Renal cortical epithelial cell (primary cell): ENCODE measurements around the gene PAX5. TPM values are rescaled to one million over a fixed set of nuclear protein-coding genes. Genes with fewer than 3 reads are reported as not detected.
"Not testable (repeated sequence)": the region's sequence is repeated elsewhere in the genome, so short reads cannot be mapped to it uniquely, and the experiment has no call there.

Experiments used
- DNase-seq: peaks from one replicate; pipeline ENCODE4 v3.0.0-alpha.2; 2011; ENCODE audit warnings: low read depth
- total RNA-seq: library from RNA; depleted of rRNA; stranded (reverse); fragments of >200 nt; gene quantifications from 2 replicates; pipeline ENCODE4 v1.2.3, GENCODE V29; 2014

Gene PAX5
- not detected in 2 replicates for total RNA-seq

DNA sequence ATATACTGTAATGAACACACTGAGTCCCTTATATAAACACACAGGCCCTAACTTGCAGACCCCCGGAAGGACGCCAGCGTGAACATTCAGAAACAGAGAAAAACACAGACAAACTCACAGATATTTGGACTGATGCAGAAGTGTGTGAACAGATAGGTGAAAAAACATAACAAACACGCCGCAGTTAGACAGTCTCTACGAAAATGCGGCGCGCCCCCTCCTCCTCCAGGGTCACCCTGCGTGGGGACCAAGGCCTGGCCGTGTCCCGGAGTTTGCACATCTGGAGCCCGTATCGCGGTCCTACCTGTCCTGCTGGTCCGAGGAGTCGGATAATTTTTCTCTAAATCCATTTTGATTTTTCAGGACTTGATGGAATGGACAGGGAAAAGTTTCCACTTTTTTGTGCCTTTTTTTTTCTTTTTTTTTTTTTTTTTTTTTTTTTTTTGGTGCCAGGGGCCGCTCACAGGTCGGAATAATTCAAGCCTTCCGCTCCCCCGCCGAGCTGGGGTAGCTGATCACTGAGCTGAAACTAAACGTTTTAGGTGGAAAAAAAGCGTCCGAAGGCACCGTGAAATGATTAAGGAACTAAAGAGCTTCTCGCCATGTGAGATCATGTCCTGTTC lies at the start of gene PAX5:
TSS of gene PAX5 (minus strand) at position 587 of the 623 bp plus-strand sequence. CDS start at position 350, 237 bp downstream.
- no peak for DNase-seq

DNA sequence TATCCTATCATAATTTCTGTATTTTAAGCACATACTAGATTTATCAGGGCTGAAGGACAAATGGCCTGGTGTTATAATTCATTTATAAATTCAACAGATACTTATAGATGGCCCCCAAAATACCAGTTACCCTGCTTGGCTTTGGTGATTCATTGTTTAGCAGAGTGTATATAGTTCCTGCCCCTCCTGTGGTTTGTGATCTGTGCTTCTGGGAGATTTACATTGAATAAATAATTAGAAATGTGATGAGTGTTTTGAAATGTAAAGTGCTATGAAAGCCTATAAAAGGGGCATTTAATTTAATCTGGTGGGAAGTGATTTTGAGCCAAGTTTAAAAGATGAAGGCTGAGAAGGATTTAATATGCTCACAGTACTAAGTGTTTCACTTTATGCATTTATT lies 49.6 kb upstream of the PAX5 start:
- no peak for DNase-seq

GRCh38 chr9:37082214-37082765 lies 48.2 kb upstream of the PAX5 start:
- DNase-seq, result no peak

DNA sequence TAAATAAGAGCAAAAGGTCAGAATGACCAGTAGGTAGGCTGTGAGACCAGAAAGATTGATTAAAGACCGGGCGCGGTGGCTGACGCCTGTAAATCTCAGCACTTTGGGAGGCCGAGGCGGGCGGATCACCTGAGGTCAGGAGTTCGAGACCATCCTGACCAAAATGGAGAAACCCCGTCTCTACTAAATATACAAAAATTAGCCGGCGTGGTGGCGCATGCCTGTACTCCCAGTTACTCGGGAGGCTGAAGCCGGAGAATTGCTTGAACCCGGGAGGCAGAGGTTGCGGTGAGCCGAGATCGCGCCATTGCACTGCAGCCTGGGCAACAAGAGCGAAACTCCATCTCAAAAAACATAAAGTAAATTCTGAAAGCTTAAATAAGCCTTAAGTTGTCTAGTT lies 47.4 kb upstream of the PAX5 start:
- DNase-seq, result not testable (repeated sequence)

DNA sequence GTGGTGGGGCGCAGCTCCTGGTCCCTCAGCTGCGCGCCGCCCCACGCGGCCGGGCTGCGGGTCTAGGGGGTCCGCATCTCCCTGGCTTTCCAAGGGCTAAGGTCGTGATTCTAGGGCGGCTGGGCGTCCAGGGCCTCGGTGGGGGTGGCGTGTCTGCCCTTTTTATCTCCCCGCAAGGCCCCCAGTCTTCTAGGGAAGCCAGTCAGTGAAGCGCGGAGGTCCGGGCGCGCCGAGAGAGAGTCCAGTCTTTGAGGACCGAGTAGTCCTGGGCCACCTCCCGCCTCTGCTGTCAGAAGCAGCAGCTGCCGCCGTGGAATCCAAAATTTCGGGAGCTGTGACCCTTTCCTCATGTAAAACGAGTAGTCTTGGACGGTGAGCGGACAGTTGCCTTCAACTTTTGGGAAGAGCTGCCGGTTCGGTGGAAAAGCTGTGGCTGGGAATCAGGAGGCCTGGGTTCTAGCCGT lies 46.1 kb upstream of the PAX5 start:
- not testable (repeated sequence) for DNase-seq

GRCh38 chr9:37079370-37080164 lies 45.5 kb upstream of the PAX5 start:
- DNase-seq, result peak; percentile 87

GRCh38 chr9:37074790-37075189 lies 40.7 kb upstream of the PAX5 start:
- not testable (repeated sequence) for DNase-seq

- no peak for DNase-seq
Measured at GRCh38 chr9:37066139-37066725, 32.2 kb upstream of the PAX5 start.

GRCh38 chr9:37062336-37062735 lies 28.3 kb upstream of the PAX5 start:
- DNase-seq, result no peak

DNA sequence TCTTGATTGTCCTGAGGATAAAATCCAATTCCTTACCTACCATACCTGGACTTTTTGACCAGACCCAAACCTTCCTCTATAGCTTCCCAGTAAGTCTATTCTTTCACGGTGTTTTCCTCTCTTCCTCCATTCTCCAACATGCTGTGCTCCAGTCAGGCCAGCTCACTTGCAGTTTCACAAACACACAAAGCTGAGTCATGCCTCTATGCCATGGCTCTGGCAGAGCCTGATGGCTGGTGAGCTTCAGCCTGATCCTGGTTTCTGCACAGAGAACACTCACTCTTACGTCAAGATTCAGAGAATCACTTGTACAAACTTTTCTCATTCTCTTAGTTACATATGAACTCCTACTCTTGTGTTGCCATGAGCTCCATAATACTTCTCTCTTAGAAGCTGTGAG lies 27.7 kb upstream of the PAX5 start:
- peak; percentile 68 for DNase-seq

DNA sequence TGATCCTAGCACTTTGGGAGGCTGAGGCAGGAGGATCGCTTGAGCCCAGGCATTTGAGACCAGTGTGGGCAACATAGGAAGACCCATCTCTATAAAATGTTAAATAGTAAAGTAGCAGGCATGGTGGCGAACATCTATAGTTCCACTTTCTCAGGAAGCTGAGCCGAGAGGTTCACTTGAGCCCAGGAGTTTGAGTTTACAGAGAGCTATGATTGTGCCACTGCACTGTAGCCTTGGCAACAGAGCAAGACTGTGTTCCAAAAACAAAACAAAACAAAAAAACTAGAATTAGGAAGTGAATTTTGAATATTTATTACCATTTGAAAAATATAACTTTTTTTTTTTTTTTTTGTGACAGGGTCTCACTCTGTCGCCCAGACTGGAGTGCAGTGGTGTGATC lies 26.8 kb upstream of the PAX5 start:
- no peak for DNase-seq

GRCh38 chr9:37056046-37056920 lies 22.2 kb upstream of the PAX5 start:
- no peak for DNase-seq

- not testable (repeated sequence) for DNase-seq
Measured at GRCh38 chr9:37054363-37054720, 20.3 kb upstream of the PAX5 start.

- DNase-seq, result no peak
Measured at GRCh38 chr9:37053684-37054362, 19.8 kb upstream of the PAX5 start.

DNA sequence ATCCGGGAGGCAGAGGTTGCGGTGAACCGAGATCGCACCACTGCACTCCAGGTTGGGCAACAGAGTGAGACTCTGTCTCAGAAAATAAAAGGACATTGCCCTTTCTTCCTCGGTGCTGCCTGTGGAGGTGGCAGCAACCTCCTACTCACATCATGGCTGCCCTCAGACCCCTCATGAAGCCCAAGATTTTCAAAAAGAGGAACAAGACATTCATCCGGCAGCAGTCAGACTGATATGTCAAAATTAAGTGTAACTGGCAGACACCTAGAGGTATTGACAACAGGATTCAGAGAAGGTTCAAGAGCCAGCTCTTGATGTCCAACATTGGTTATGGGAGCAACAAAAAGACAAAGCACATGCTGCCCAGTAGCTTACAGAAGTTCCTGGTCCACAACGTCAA lies 12.6 kb upstream of the PAX5 start:
- no peak for DNase-seq

GRCh38 chr9:37042421-37042820 lies 8.4 kb upstream of the PAX5 start:
- no peak for DNase-seq

DNA sequence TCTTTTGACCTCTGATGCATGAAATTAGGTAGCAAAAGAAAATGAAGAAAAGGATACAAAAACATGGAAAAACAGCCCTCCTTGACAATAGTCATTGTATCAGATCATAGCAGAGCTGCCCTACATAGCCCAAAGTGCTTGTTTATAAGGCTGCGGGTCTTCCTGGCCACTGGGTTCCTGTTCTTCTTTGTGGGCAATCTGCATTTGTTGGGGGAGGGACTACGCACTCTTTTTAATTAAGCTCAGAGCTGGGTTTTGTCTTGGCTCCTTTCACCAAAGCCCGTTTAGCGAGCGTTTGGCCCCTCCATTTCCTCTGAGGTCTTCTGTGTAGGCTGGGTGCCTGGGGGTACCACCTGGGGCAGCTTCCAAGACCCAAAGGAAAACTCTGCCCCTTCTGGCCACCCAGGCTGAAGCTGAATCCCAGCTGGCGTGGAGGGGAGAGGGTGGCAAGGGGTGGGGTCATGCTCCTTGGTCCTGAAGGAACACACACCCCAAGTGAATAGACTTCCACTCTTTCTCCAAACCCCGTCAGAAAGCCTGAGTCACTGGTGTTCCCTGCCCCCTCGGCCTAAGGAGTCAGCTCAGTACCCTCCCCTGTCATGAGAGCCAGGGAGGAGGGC lies 6.5 kb upstream of the PAX5 start:
- no peak for DNase-seq

- no peak for DNase-seq
Measured at GRCh38 chr9:37038943-37039464, 4.9 kb upstream of the PAX5 start.

GRCh38 chr9:37038302-37038942 lies 4.4 kb upstream of the PAX5 start:
- no peak for DNase-seq
